GM18507 (cell line): ENCODE data around the gene PRELID3B.
"Not testable (repeated sequence)": the region's sequence is repeated elsewhere in the genome, so short reads cannot be mapped to it uniquely, and the experiment has no call there.

Experiments used
- DNase-seq: peaks from one replicate; pipeline ENCODE4 v3.0.0; 2011; ENCODE audit warnings: low read depth; ENCODE audit not compliant: insufficient read length; ENCODE audit errors: extremely low spot score
- FAIRE-seq: peaks from 2 replicates; lab custom pipeline; 2011; peaks lifted over from hg19 to GRCh38; lab: Jason Lieb, UNC

Gene PRELID3B

GRCh38 chr20:59013959-59014608 is 28.5 kb downstream of the PRELID3B start:
- FAIRE-seq (no peak), DNase-seq (no peak)

- FAIRE-seq = no peak
- no peak for DNase-seq
These were observed 29.3 kb downstream of the PRELID3B start for GRCh38 chr20:59013031-59013951.

GRCh38 chr20:59011874-59012157 is 30.8 kb downstream of the PRELID3B start:
- DNase-seq = not testable (repeated sequence)

GRCh38 chr20:59010995-59011873 is 31.4 kb downstream of the PRELID3B start:
- DNase-seq = no peak
- no peak for FAIRE-seq

More at GRCh38 chr20:59011874-59012157, 30.8 kb downstream of the PRELID3B start:
- not testable (repeated sequence) for FAIRE-seq

- DNase-seq = no peak
- FAIRE-seq = no peak
These were observed 32.1 kb downstream of the PRELID3B start for GRCh38 chr20:59010321-59010994.

- DNase-seq = no peak
- no peak for FAIRE-seq
These were observed 33.8 kb downstream of the PRELID3B start for GRCh38 chr20:59008715-59009336.

GRCh38 chr20:59007665-59008511 is 34.7 kb downstream of the PRELID3B start:
- peak; percentile 82 for FAIRE-seq
- peak; percentile 71 for DNase-seq

GRCh38 chr20:59006864-59007664 is 35.5 kb downstream of the PRELID3B start, which contains the start of gene CTSZ:
TSS of gene CTSZ (minus strand) at chr20:59007254. CDS start at chr20:59007128, 126 bp downstream.
- DNase-seq = peak; percentile 47
- no peak for FAIRE-seq

GRCh38 chr20:59006167-59006863 is 36.3 kb downstream of the PRELID3B start:
- FAIRE-seq (no peak), DNase-seq (no peak)

GRCh38 chr20:59005523-59006166 is 36.9 kb downstream of the PRELID3B start:
- no peak for FAIRE-seq
- no peak for DNase-seq

GRCh38 chr20:59004763-59005522 is 37.6 kb downstream of the PRELID3B start:
- DNase-seq (peak; percentile 87), FAIRE-seq (peak; percentile 97)

GRCh38 chr20:59004493-59004762 is 38.2 kb downstream of the PRELID3B start:
- DNase-seq (no peak), FAIRE-seq (no peak)

- DNase-seq = no peak
- no peak for FAIRE-seq
These were observed 38.6 kb downstream of the PRELID3B start for GRCh38 chr20:59003836-59004492.

- DNase-seq (no peak), FAIRE-seq (no peak)
These were observed 39.6 kb downstream of the PRELID3B start for GRCh38 chr20:59002874-59003399.

GRCh38 chr20:59002388-59002787 is 40.2 kb downstream of the PRELID3B start:
- DNase-seq (no peak), FAIRE-seq (no peak)
